GM12873 (cell line): ENCODE data around the gene GRIK4.

ENCODE experiments used
- TF ChIP-seq, protein P1 (sequence below): IDR thresholded peaks from 2 replicates; pipeline ENCODE4 v1.5.1; 2012; ENCODE audit warnings: low read depth, mild to moderate bottlenecking, moderate library complexity, low read length, control low read depth; ENCODE audit not compliant: insufficient read depth; ENCODE audit errors: missing control alignments

Gene GRIK4

DNA sequence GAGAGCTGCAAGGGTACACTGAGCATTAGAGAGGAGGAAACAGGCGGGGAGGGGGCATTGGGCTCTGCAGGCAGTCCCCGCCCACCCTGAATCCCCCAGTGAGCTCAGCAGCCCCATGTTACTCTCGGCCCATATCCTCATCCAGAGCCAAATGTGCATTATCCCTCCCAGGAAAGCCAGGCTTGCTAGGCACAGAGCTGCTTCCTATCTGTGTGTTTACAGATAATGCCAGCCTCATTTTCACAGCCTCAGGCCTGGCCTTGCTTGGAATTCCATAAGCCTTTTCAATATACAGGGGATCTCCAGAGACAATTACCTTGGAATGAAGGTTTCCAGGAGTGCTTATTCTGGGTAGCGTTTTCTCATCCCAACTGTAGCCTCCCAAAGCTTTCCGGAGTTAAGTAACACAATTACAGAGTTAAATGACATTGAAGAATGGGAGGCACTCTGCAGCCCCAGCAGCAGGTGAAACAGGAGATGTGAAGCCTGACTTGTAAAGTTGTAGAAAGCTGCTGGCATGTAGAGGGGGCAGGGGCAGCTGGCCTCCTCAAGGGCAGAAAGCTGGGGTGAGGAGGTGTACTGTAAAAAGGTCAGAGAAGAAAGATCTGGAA, 420.9 kb downstream of the GRIK4 start:
- TF ChIP-seq, protein P1, sequence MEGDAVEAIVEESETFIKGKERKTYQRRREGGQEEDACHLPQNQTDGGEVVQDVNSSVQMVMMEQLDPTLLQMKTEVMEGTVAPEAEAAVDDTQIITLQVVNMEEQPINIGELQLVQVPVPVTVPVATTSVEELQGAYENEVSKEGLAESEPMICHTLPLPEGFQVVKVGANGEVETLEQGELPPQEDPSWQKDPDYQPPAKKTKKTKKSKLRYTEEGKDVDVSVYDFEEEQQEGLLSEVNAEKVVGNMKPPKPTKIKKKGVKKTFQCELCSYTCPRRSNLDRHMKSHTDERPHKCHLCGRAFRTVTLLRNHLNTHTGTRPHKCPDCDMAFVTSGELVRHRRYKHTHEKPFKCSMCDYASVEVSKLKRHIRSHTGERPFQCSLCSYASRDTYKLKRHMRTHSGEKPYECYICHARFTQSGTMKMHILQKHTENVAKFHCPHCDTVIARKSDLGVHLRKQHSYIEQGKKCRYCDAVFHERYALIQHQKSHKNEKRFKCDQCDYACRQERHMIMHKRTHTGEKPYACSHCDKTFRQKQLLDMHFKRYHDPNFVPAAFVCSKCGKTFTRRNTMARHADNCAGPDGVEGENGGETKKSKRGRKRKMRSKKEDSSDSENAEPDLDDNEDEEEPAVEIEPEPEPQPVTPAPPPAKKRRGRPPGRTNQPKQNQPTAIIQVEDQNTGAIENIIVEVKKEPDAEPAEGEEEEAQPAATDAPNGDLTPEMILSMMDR: no peak

DNA sequence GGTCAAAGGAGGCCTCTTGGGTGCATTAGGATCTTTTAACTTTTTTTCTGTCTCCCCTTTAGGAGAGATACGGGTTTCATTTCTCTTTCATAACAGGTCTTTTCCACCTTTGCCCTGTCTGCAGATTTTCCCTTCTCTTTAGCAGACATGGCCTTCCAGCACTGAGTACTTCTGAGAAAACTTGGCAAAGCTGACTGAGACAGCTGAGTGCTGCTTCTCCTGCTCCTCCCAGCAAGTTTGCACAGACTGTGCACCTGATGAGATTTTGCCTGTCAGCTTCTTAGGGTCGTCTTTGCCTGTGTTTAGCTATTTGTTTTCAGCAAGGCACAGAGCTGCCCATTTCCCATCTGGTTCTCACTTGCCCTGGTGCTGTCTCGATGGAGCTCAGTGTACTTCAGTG, 424.8 kb downstream of the GRIK4 start:
- TF ChIP-seq, protein P1: no peak

DNA sequence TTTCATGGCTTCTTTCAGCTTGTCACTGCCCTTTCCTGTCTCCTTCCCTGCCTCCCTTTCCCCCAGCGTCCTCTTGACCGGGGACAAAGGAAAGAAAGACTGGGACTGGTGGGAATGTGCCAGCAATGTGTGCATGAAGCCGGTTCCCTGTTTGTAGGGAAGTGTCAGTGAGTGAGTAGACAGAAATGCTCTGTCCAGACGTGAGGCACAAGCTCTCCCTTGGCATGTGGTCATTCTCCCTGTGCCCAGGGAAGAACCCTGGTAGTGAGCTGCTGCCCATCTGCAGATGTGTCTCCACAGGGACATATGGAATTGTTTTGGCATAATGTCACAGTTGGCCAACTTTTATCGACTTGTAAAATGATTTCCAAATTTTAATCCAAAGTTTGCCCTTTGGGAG, 426.0 kb downstream of the GRIK4 start:
- TF ChIP-seq, protein P1: no peak

DNA sequence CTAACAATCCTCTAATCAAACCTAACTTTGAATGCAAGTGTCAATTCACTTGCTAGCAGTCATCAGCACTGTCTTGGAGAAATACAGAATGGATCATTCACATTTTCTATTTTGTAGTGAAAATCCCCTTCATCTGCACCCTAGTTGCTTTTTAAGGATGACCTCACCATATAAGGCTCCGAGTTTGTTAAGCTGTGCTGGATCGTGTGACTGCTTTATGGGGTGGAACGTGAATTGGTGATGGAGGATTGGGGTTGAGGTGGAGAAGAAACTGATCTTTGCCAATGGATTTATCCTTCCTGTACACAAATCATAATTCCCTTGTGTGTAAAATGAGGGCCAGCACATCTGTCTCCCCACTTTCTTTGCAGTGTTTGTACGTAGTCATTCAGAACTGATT, 426.7 kb downstream of the GRIK4 start:
- TF ChIP-seq, protein P1: no peak

DNA sequence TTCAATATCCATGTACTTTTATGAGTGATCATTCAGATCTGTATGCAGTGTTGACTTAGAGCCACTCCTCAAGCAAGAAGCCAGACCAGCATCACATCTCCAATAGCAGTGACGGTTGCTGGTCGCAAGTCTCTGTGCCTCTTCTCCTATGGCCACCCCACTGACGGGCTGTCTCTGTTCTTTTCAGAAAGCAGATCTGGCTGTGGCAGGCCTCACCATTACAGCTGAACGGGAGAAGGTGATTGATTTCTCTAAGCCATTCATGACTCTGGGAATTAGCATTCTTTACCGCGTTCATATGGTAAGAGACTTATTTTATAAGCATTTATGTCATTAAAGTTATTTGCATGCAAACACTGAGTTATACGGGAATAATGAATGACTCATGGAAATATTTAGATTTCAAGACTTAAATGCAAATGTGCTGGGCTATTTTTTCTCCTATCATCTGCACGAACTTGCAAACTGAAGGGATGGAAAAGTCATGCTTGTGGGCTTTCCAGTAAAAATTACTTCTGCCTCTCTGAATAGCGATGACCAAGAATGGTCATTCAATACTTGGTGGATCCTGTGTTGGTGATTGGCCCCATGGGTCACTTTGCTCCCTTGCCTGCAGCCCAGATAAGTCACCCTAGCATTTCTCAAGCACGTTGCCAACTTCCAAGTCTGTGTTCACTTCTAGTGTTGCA, 428.8 kb downstream of the GRIK4 start:
- TF ChIP-seq, protein P1: no peak

DNA sequence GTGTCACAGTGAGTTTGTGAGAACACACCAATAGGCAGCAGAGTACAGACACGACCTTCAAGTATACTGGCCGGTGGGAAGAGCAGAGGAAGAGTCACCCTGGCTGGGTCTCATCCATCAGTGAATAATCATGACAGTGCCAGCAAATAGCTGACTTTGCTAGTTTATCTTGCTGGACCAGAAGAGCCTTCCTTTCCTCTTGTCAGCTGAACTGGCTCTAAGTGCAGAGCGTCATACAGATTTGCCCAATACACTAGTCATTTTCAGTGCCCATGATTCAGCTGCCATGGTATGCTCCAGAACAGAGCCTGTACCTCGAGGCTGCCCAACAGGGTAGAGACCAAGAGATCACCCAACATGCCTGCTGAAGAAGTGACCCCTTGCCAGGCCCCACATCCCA, 429.5 kb downstream of the GRIK4 start:
- TF ChIP-seq, protein P1: no peak

DNA sequence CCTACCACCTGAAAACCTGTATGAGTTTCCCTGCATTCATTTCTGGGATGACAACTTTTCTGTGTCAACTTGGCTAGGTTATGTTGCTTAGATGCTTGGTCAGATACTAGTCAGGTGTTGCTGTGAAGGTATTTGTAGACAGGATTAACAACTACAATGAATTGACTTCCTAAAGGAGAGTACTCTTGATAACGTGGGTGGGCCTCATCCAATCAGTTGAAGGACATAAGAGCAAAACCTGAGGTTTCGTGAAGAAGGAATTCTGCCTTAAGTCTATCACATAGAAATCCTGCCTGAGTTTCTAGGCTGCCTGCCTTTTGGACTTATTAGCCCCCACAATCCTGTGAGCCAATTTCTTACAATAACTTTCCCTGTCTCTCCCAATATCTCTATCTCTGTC, 431.2 kb downstream of the GRIK4 start:
- TF ChIP-seq, protein P1: no peak
